ENCODE results near the gene ETDB. TPM values are rescaled to one million over a fixed set of nuclear protein-coding genes. Genes with fewer than 3 reads are reported as not detected.
"Not testable (repeated sequence)": the region's sequence is repeated elsewhere in the genome, so short reads cannot be mapped to it uniquely, and the experiment has no call there.

Gene ETDB
- not detected for total RNA-seq

DNA sequence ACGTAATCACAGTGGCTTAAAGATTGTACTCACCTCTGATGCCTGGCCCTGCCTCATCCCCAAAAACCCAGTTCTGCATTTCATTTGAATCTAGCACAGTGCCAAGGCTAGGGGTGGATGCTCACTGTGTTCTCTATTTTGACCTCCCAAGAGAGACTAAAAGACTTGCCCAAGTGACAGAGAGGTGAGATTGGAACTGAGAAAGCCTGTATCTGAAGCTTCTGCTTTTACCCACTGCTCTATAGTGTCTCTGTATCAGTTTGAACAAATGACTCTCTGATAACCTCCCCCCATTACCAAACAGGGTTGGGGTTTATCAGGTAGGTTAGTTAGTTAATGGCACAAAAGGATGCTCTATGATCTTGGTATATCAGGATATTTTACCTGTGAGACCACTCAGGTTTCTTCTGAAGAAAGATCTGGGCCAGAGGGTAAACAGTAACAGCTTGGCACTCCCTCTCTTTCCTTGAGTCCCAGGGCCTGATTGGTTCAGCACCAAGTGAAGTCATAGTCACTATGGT, at the start of gene ETDB:
TSS of gene ETDB (minus strand) at position 471 of the 521 bp plus-strand sequence. CDS start 1,265 bp downstream, outside the sequence.
- DNase-seq (ENCODE audit: low spot score), result not testable (repeated sequence)

DNA sequence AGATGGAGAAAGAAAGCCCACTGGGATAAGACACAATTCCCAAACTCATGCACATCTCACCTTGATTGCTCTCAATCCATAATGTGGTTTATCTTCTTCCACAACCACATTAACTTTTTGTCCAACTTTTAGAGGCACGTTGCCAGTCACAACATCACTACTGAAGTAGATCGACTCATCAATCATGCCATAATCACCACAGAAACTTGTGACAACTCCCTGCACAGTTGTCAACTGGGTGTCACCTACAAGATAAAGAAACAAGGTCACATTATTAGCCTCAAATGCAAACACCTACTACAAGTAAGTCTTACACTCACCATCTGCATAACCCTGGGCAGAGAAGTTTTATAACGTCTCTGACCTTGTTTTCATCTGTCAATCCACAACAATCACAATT, 49.2 kb upstream of the ETDB start:
- not testable (repeated sequence) for DNase-seq (ENCODE audit: low spot score)

DNA sequence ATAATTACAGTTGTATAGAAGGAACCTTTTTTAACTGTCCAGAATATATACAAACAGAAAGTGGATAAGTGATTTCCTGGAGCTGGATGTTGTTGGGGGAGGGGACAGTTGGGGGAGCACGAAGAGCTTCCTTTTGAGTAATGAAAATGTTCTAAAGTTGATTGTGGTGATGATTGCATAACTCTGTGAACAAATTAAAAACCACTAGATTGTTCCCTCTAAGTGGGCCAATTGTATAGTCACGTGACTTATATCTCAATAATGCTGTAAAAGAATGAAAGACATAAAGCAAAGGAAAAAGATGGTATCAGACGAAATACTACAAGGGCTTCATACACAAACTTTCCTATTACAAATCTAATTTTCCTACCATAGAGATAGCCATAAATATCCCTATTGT, 48.2 kb upstream of the ETDB start:
- no peak for DNase-seq (ENCODE audit: low spot score)

DNA sequence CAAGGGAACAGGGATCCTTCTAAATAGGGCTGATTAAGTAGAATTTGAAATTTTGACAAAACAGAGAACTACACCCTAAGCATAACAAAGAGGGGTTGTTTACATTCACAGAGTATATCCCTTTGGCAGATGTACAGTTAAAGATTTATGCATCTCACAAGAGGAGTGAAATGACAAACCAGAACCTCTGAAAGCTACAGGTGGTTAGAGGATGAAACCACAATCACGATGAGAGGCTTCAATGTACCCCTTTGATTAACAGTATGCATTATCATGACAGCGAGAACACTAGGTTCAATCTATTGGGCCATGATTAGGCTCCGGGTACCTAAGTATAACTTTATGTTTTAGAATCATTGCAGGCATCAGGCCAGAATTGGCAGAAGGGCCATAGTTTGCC, 34.4 kb upstream of the ETDB start:
- not testable (repeated sequence) for DNase-seq (ENCODE audit: low spot score)

DNA sequence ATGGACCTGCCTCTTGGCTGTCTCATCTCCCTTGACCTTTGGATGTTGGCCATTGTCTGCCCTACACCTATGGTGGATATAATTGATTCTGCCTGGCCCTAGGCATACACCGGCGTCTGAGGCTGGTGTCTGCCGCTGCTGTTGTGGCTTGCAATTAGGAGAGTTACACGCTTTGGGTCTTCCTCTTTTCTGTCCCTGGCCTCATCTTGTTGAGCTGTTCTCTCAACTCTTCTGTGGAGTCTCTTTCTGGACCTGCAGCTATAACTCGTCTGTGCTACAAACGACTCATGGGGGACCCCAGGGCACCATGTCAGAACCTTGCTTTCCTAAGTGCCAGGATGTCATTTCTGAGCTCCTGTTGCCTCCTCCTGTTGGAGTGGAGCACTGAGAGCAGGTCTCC, 5.8 kb upstream of the ETDB start:
- DNase-seq (ENCODE audit: low spot score), result not testable (repeated sequence)

DNA sequence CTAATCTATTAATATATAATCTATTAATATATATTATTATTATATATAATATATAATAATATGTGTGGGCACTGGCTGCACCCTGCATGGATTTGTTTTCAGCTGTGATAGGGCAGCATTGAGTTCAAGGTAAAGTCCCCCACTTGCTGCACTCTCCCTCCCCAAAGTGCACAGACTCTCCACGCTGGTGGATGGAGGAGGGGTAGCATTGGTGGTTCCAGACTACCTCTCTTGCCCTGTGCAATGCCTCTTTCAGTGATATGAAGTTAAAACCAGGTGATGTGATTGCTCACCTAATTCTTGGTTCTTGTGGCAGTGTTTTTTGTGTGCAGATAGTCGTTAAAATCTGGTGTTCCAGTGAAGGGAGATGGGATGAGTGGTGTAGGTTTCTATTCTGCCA, 4.3 kb downstream of the ETDB start:
- DNase-seq (ENCODE audit: low spot score), result not testable (repeated sequence)

DNA sequence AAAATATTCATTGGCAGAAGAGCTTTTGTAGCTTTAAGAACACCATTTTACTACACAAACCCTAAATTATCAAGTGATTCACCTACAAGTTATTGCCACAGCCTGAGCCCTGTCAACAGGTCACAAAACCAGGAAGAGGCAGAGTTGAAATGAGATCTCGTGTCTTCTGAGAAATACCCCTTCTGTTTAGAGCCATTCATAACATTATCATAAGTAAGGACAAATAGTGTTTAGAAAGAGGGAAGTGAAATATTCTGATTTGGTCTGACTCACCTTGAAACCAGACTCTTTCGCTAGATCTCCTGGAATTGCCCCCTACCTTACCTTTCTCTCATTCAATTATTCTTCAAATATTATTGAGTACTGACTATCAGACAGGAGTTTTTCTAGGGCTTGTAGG, 5.9 kb downstream of the ETDB start:
- DNase-seq (ENCODE audit: low spot score), result no peak

DNA sequence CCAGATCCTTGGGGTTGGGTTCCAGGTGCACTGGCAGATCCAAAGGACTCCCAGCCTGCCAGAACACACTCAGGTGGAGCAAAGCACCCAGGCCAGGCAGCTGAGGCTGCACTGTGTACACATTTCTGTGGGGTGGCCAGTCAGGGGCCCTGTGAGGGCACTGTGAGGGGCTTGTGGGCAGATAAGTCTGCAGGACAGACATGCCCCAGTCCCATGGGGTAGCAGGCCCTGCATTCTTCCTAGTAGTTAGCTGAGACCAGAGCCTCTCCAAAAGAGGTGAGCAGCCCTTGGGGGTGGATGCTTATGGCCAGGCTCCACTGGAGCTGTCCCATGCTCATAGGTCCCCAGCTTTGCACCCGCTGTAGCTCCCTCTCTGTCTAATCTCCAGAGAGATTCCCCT, 7.6 kb downstream of the ETDB start:
- DNase-seq (ENCODE audit: low spot score), result no peak

DNA sequence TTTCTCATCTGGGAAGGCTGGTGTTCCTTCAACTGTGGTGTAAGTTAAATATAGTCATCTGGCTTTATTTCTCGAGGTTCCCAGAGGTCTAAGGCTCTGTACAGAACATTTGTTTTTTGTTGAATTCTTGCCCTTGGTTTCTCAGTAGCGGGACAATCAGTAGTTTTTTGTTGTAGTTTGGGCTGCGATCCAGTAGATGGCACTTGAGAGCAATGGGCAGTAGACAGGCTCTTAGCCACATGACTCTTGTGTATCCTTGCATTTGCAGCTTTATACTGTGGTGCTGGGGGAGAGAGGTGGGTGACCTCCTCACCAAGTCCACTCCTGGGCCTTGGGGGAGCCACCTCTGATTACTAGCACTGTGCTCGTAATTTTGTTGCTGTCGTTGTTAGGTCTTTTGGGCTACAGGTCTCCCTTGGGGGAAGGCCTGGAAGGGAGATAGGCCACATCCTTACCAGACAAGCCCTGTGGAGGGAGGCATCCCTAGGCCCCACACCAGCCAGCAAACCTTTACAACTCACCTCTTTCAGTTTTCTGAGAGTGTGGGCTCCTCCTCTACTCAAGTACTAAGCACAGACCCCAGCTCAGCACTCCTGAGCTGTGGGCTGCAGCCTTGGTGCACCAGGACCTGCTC, 8.1 kb downstream of the ETDB start:
- no peak for DNase-seq (ENCODE audit: low spot score)

DNA sequence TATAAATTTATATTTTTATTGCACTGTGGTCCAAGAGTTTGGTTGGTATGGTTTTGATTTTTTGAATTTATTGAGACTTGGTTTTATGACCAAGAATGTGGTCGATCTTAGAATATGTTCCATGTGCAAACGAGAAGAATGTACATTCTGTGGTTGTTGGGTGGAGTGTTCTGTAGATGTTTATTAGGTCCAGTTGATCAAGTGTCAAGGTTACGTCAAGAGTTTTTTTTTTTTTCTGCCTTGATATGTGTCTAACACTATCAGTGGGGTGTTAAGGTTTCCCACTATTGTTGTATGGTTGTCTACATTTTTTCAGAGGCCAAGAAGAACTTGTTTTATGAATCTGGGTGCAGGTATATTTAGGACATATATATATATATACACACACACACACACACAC, 10.8 kb downstream of the ETDB start:
- no peak for DNase-seq (ENCODE audit: low spot score)

DNA sequence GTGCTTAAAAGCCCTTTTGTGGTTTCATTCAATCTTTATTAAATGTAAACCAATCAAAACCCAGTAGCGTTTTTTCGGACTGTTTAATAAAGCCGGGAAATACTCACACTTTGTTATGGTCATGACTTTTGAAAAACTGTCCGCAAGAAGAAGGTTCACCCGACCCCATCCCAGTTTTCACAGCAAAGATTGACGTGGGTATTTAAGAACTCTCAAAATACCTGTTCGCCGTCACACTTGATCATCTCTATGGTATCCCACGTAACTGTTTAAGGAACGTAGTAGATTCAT, 20.9 kb downstream of the ETDB start:
- no peak for DNase-seq (ENCODE audit: low spot score)

DNA sequence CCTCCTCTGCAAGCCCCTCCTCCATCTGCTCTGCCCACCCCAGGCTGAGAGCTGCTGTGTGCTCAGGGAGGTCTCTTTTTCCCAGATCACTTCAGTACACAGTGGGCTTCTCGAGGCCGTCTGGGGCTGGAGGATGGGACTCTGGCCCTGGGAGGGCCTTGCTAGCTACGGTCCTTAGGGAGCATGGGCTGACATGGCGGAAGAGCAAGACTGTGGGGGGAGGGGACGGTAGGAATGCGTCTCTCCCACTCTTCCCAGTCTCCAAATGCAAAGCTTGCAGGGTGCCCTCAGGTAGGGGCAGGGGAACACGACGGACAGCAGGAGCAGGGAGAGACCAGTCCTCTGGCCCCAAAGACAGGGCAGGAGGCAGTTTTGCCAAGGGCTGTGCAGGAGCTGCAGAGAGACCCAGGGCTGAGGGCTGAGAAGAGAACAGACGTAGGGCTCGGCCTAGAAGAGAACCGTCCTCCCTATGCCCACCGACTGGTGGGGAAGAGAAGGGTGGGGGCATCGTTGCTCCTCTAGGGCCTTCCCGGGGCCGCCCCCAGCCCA, 23.1 kb downstream of the ETDB start:
- DNase-seq (ENCODE audit: low spot score), result not testable (repeated sequence)

DNA sequence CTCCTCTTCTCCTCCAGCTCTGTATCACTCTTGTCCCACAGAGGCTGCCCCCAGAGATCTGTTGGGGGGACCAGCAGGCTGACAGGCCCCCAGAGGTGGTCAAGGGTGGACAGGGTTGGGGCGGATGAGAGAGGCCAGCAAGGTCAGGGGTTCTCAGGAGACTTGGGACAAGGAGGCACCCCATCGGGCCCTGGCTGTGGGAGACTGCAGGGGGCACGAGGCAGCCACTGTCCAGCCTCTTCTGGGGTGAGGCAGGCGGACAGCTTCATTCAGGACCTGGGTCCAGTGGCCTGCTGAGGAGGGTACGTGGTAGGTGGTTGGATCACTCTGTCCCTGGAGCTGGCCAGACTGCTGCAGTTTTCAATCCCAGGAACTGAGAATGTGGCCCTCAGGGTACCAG, 24.6 kb downstream of the ETDB start:
- DNase-seq (ENCODE audit: low spot score), result no peak

DNA sequence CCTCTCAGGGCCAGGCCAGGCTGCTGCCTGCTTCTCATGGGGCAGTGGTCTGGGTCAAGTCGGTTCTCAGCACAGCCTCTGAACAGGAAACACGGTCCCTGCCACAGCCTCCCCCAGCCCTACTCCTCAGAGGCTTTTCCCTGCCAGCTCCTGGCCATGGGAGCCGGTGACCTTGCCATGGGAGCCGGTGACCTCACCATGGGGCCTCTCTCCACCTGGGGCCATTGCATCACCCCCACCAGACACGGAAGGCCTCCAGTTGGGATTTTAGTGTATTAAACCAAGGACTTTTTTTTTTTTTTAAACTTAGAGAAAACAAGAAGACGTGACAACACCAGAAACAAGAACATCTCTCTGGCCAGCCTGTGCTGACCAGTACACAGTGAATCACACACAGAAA, 25.6 kb downstream of the ETDB start:
- no peak for DNase-seq (ENCODE audit: low spot score)

DNA sequence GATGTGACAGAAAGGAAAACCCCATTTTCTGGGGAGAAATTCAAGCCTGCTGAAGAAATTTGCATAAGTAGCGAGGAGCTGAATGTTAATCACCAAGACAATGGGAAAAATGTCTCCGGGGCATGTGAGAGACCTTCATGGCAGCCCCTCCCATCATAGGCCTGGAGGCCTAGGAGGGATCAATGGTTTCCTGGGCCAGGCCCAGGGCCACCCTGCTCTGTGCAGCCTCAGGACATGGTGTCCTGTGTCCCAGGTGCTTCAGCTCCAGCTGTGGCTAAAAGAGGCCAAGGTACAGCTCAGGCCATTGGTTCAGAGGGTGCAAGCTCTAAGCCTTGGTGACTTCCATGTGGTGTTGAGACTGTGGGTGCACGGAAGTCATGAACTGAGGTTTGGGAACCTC, 31.2 kb downstream of the ETDB start:
- DNase-seq (ENCODE audit: low spot score), result no peak

DNA sequence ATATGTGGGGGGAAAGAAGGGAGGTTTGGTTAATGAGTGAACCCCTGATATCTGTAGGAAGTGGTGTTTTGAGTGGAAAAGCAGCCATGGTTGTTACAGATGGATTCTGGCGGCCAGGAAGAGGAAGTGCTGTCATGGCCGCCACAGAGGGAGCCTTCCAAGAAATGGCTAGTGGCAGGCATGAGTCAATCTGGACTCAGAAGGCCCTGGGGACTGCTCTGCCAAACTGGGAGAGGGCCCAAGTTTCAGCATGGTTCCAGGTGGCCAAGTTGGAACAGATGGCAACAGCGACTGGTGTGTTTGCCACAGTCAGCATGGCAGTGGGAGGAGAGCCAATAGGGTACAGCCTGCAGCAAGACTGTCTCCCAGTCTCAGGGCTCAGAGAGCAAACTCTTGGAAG, 32.5 kb downstream of the ETDB start:
- DNase-seq (ENCODE audit: low spot score), result no peak

DNA sequence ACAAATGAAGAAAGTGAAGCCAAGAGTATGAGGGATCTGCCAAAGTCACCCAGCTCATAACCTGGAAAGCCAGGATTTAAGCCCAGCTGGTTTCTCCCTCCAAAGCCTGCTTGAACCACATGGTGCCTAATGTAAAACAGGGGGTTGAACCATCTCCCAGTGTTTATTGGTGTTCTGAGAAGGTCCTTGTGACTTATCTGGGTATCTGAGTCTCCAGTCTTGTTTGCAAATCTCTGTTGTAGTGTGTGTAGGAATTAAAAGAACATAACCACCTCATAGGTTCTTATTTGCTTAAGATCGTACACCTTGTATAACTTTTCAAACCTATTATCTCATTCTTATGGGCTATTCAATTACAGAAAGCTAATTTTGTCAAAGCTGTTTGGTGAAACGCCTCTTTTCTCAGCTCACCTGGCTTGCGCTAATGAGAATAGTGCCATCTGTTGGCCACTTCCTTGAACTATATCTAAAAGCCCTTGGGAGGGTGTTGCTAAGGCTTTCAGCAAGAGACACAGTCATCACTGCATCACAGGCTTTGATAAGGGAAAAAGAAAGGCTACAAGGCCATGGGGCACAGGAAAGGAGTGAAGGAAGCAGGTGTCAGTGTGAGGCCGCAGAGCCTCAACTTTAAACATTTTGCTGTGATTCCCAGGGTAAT, 34.0 kb downstream of the ETDB start:
- DNase-seq (ENCODE audit: low spot score), result peak; percentile 35

DNA sequence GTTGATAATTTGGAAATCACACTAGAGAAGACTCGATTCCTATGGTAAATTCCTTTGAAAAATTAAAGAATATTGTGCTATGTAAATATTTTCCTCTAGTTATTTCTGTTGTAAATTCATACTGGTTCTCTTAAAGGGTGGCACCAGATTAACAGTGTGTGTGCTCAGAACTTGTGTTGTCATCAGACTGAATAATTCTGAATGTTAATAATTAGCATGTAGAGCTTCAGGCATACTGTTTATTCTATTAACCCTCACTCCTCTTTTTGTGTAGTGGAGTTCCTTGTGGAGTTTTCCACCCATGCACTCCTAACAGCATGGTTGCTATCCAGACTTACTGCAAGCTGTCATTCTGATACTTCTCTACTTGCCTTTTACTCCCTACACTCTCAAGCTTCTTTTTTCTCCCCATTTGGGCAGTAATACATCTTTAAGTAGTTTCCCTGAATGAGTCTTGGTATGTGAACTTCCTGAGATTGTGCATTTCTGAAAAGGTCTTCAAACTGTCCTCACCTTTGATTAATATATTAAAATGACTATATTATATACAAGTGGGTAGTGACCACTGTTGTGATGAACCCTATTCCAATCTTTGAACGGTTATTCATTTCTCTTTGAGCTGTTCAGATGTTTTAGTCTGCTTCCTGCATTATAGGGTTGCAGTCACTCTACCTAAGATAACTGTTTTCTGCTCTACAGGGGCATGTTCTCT, 38.5 kb downstream of the ETDB start:
- no peak for DNase-seq (ENCODE audit: low spot score)

Other genes with a start within 250 kb of the ETDB start
- gene MOSPD1, start 205.3 kb downstream of the ETDB start, total RNA-seq, result 7.7 TPM
- gene SMIM10, start 129.5 kb downstream of the ETDB start, total RNA-seq, result 4.1 TPM
- 11.5 TPM for gene RTL8B, start 98.0 kb downstream of the ETDB start, total RNA-seq
- gene RTL8C, start 88.2 kb downstream of the ETDB start, total RNA-seq, result 114 TPM
- 44.7 TPM for gene RTL8A, start 68.4 kb downstream of the ETDB start, total RNA-seq
- 4.3 TPM for gene SMIM10L2B, start 21.8 kb downstream of the ETDB start, total RNA-seq
- not detected for gene CT55, start 50.9 kb upstream of the ETDB start, total RNA-seq
- gene ETDA, start 131.5 kb upstream of the ETDB start, total RNA-seq, result not detected
- gene ETDC, start 189.0 kb upstream of the ETDB start, total RNA-seq, result not detected
- gene ZNF75D, start 223.6 kb upstream of the ETDB start, total RNA-seq, result 8.8 TPM
- 4.7 TPM for gene ZNF449, start 224.3 kb upstream of the ETDB start, total RNA-seq

Data from mucosa of gallbladder (tissue), 1 donor.